Measurements from ENCODE around the gene TRABD2B.

- TF ChIP-seq, protein P1, sequence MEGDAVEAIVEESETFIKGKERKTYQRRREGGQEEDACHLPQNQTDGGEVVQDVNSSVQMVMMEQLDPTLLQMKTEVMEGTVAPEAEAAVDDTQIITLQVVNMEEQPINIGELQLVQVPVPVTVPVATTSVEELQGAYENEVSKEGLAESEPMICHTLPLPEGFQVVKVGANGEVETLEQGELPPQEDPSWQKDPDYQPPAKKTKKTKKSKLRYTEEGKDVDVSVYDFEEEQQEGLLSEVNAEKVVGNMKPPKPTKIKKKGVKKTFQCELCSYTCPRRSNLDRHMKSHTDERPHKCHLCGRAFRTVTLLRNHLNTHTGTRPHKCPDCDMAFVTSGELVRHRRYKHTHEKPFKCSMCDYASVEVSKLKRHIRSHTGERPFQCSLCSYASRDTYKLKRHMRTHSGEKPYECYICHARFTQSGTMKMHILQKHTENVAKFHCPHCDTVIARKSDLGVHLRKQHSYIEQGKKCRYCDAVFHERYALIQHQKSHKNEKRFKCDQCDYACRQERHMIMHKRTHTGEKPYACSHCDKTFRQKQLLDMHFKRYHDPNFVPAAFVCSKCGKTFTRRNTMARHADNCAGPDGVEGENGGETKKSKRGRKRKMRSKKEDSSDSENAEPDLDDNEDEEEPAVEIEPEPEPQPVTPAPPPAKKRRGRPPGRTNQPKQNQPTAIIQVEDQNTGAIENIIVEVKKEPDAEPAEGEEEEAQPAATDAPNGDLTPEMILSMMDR (IDR thresholded peaks at IDR 0.05; ENCODE audit: borderline replicate concordance, extremely low read depth, low read length, poor library complexity, severe bottlenecking), result no peak
- no peak for TF ChIP-seq EZH2 (IDR thresholded peaks at IDR 0.05; ENCODE audit: borderline replicate concordance, low read depth, low read length, severe bottlenecking)
Measured at GRCh38 chr1:47840393-47841190, 156.6 kb downstream of the TRABD2B start.

All from DND-41 (cell line).